Upper lobe of right lung (tissue), 1 donor: ENCODE measurements around the gene VANGL2. TPM values are rescaled to one million over a fixed set of nuclear protein-coding genes. Genes with fewer than 3 reads are reported as not detected.

Experiments used
- ATAC-seq: fragments of 200-7000 bp; cut with Tn5 transposase; one replicate; pipeline ENCODE4 v1.9.1; 2020; ENCODE audit warnings: mild to moderate bottlenecking, moderate library complexity
- DNase-seq: peaks from one replicate; pipeline ENCODE4 v3.0.0-alpha.2; 2020
- H3K27ac ChIP-seq: fragments of 200-600 bp; one replicate; pipeline ENCODE4 v1.8.0; 2022
- H3K27me3 ChIP-seq: fragments of 200-600 bp; one replicate; pipeline ENCODE4 v1.8.0; 2022; ENCODE audit warnings: mild to moderate bottlenecking
- H3K36me3 ChIP-seq: fragments of 200-600 bp; one replicate; pipeline ENCODE4 v1.8.0; 2022
- H3K4me1 ChIP-seq: fragments of 200-600 bp; one replicate; pipeline ENCODE4 v1.8.0; 2022
- H3K4me3 ChIP-seq: fragments of 200-600 bp; one replicate; pipeline ENCODE4 v1.8.0; 2022; ENCODE audit warnings: mild to moderate bottlenecking
- H3K9me3 ChIP-seq: fragments of 200-600 bp; one replicate; pipeline ENCODE4 v1.8.0; 2022
- intact Hi-C: fragments of 100-400 bp; cut with DNase I; formaldehyde crosslinking; loops from one replicate; pipeline ENCODE4 v1.11.0; 2022
- total RNA-seq: library from RNA; stranded (reverse); fragmentation: NEBNext Ultra II Directional; extraction: Animal tissue kit (Norgen Biotek cat#: 25700); gene quantifications from one replicate; pipeline ENCODE4 v1.2.1, GENCODE V29; 2021
- TF ChIP-seq, protein P1 (sequence below): fragments of 200-600 bp; IDR thresholded peaks from one replicate; pipeline ENCODE4 v1.8.0; 2022; ENCODE audit warnings: antibody characterized with exemption
- donor health status: DM: no; HTN: yes; CAD: no; lungs with severe emphysema.

VANGL2 gene
- total RNA-seq, 1 donor from 2014 or later: 6.3 TPM

GRCh38 chr1:160413716-160414115 is 13.4 kb downstream of the VANGL2 start:
- no peak for ATAC-seq
- H3K9me3 ChIP-seq: no peaks in the 10 kb centered on the region
- H3K36me3 ChIP-seq: no peaks in the 10 kb centered on the region
- no peak overlapping the region for H3K4me3 ChIP-seq
- TF ChIP-seq, protein P1, sequence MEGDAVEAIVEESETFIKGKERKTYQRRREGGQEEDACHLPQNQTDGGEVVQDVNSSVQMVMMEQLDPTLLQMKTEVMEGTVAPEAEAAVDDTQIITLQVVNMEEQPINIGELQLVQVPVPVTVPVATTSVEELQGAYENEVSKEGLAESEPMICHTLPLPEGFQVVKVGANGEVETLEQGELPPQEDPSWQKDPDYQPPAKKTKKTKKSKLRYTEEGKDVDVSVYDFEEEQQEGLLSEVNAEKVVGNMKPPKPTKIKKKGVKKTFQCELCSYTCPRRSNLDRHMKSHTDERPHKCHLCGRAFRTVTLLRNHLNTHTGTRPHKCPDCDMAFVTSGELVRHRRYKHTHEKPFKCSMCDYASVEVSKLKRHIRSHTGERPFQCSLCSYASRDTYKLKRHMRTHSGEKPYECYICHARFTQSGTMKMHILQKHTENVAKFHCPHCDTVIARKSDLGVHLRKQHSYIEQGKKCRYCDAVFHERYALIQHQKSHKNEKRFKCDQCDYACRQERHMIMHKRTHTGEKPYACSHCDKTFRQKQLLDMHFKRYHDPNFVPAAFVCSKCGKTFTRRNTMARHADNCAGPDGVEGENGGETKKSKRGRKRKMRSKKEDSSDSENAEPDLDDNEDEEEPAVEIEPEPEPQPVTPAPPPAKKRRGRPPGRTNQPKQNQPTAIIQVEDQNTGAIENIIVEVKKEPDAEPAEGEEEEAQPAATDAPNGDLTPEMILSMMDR: no peak
- DNase-seq: no peak
- H3K27me3 ChIP-seq: no peaks in the 10 kb centered on the region
- no peaks in the 10 kb centered on the region for H3K4me1 ChIP-seq
- intact Hi-C loops: no loop called here
- no peak overlapping the region for H3K27ac ChIP-seq

DNA sequence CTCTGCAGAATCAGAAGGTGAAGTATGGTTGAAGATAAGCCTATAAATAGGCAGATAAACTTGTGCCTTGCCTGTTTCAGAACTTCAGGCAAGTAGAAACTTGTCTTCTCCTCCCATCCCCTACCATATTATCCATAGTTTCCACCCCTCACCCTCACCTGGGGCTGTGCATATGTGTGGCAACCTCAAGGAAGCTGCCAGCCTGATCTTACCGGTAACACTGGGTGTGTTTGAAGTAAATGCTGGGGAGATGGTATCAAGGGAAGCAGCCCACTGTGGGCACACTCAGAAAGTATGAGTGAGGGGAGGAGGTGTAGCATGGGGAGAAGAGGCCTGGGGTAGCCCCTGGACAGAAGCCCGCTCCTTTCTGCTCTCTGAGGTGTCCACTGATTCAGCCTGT is 14.5 kb downstream of the VANGL2 start:
- intact Hi-C loops: no loop called here
- no peaks in the 10 kb centered on the region for H3K9me3 ChIP-seq
- H3K27me3 ChIP-seq: no peaks in the 10 kb centered on the region
- no peaks in the 10 kb centered on the region for H3K36me3 ChIP-seq
- TF ChIP-seq, protein P1: no peak
- H3K27ac ChIP-seq: no peak overlapping the region
- DNase-seq (no peak), ATAC-seq (no peak)
- no peak overlapping the region for H3K4me3 ChIP-seq
- no peaks in the 10 kb centered on the region for H3K4me1 ChIP-seq

DNA sequence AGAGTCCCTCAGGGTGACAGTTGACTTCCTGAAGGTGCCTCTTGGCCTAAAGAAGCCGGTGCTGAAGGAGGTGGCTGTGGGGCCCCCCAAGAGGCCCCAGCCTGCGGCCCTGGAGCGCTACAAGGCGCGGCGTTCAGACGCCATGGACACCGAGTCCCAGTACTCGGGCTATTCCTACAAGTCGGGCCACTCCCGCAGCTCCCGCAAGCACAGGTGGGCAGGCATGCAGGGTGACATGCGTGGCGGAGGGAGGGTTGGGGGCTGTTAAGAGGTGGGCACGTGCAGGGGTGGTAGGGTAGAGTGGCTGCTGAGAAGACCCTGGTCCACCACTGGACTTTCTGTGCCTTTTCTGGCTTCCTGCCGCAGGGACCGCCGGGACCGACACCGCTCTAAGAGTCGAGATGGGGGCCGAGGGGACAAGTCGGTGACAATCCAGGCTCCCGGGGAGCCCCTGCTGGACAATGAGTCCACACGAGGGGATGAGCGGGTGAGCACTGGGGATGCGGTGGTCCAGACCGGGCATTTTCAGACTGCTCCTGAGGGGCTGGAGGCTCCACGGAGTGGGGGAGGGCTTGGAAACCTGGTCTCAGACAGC is 15.4 kb downstream of the VANGL2 start:
- H3K4me3 ChIP-seq: no peak overlapping the region
- ATAC-seq (no peak), DNase-seq (no peak)
- H3K27me3 ChIP-seq: no peaks in the 10 kb centered on the region
- intact Hi-C loops: no loop called here
- no peaks in the 10 kb centered on the region for H3K9me3 ChIP-seq
- TF ChIP-seq, protein P1: no peak
- no peaks in the 10 kb centered on the region for H3K36me3 ChIP-seq
- H3K27ac ChIP-seq: no peak overlapping the region
- H3K4me1 ChIP-seq: no peaks in the 10 kb centered on the region

DNA sequence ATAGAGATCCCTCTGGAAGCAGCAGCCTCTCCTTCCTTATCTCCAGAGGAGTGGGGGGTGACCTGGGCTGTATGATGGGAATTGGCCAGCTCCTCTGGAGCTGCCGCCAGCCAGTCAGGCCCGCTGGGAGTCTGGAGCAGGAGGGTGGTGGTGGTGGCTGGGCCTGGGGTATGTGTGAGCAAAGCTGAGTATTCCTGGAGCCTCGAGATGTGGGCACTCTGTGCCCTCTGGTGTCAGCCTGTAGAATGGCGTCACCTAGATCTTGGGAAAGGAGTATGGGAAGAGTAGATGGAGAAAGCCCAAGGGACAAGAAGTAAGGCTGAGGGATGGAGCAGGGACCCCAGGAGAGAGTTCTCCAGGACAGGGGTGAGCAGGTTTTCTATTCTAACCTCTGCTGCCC is 16.0 kb downstream of the VANGL2 start:
- H3K9me3 ChIP-seq: no peaks in the 10 kb centered on the region
- H3K27me3 ChIP-seq: no peaks in the 10 kb centered on the region
- TF ChIP-seq, protein P1: no peak
- ATAC-seq: peak; percentile 50
- H3K4me1 ChIP-seq: no peaks in the 10 kb centered on the region
- no peak for DNase-seq
- no peaks in the 10 kb centered on the region for H3K36me3 ChIP-seq
- H3K27ac ChIP-seq: no peak overlapping the region
- intact Hi-C loops: no loop called here
- H3K4me3 ChIP-seq: no peak overlapping the region

DNA sequence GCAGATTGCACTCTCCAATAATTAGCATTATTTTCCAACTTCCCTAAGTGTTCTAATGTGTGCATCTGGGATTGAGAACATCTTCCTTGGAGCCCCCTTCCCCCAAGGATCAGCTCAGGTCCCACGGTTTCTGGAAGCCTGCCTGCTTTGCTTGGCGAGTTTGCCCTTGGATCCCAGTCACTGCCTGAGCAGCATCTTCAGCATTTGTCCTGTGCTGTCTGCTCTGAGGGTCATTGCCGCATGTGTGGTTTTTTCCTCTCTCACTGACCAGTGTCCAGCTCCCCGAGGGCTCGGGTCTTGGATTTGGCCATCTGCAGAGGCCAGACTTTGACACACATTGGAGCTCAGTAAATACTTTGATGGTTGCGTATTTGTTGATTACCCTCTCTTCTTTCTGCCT is 18.1 kb downstream of the VANGL2 start:
- ATAC-seq (no peak), DNase-seq (no peak)
- no peaks in the 10 kb centered on the region for H3K27me3 ChIP-seq
- no peak overlapping the region for H3K4me3 ChIP-seq
- H3K27ac ChIP-seq: no peak overlapping the region
- no peaks in the 10 kb centered on the region for H3K36me3 ChIP-seq
- H3K9me3 ChIP-seq: no peaks in the 10 kb centered on the region
- intact Hi-C loops: no loop called here
- TF ChIP-seq, protein P1: no peak
- H3K4me1 ChIP-seq: no peaks in the 10 kb centered on the region
